CD4-positive, alpha-beta T cell treated with Interleukin-4 for 1 hour (primary cell): Measurements from ENCODE around the gene VPS37B.

Experiments
- DNase-seq, 2 donors: peaks; one replicate each; pipeline ENCODE4 v3.0.0-alpha.2; 2020 to 2022

The VPS37B gene

GRCh38 chr12:122851820-122852219 lies 44.1 kb downstream of the VPS37B start:
- no peak for DNase-seq

- no peak for DNase-seq
Measured at GRCh38 chr12:122850695-122851350, 45.1 kb downstream of the VPS37B start.

GRCh38 chr12:122850048-122850445 lies 45.9 kb downstream of the VPS37B start:
- DNase-seq = no peak

GRCh38 chr12:122849352-122850047 lies 46.4 kb downstream of the VPS37B start:
- no peak for DNase-seq

- DNase-seq = no peak
Measured at GRCh38 chr12:122848471-122849351, 47.2 kb downstream of the VPS37B start.

GRCh38 chr12:122847921-122848421 lies 48.0 kb downstream of the VPS37B start:
- no peak for DNase-seq

GRCh38 chr12:122847516-122847836 lies 48.4 kb downstream of the VPS37B start:
- no peak for DNase-seq

GRCh38 chr12:122846622-122847515 lies 49.1 kb downstream of the VPS37B start:
- no peak for DNase-seq

- no peak for DNase-seq
Measured at GRCh38 chr12:122845865-122846621, 49.9 kb downstream of the VPS37B start.

- DNase-seq = no peak
Measured at GRCh38 chr12:122845041-122845864, 50.7 kb downstream of the VPS37B start.

GRCh38 chr12:122844366-122844971 lies 51.5 kb downstream of the VPS37B start:
- no peak for DNase-seq

GRCh38 chr12:122843455-122843854 lies 52.5 kb downstream of the VPS37B start:
- DNase-seq = no peak

- DNase-seq = no peak
Measured at GRCh38 chr12:122842505-122843405, 53.2 kb downstream of the VPS37B start.

- no peak for DNase-seq
Measured at GRCh38 chr12:122841544-122842321, 54.2 kb downstream of the VPS37B start.

GRCh38 chr12:122840580-122841513 lies 55.1 kb downstream of the VPS37B start:
- DNase-seq = no peak

- no peak for DNase-seq
Measured at GRCh38 chr12:122839907-122840554, 55.9 kb downstream of the VPS37B start.

GRCh38 chr12:122838841-122839240 lies 57.1 kb downstream of the VPS37B start:
- no peak for DNase-seq
